COLO668 (cell line): ENCODE measurements around the gene UNC93A.
A peak's percentile ranks its signal among the peaks of the same experiment; 100 is the strongest.
"Not testable (repeated sequence)": the region's sequence is repeated elsewhere in the genome, so short reads cannot be mapped to it uniquely, and the experiment has no call there.

Experiments used
- DNase-seq: peaks from one replicate; lab custom pipeline; 2025; ENCODE audit not compliant: unreplicated experiment; lab: John Stamatoyannopoulos, UW

The UNC93A gene

DNA sequence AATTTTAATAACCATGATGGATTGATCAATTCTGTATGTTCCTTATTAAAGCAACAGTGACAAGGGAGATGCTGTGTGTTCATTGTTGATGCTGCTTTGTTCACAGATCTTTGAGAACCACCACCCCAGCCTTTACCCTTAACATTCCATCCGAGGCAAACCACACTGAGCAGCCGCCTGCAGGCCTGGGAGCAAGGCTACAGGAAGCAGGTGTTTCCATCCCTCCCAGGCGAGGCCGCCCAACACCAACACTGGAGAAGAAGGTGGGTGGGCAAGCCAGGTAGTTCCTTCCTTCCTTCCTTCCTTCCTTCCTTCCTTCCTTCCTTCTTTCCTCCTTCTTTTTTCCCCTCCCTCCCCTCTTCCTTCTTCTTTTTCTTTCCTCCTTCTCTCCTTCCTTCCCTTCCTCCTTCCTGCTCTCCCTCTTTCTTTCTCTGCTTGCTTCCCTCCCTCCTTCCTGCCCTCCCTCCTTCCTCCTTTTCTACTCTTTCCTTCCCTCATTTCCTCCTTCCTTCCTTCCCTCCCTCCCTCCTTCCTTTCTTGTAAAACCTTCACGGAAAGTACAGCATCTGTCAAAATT is 47.5 kb downstream of the UNC93A start:
- DNase-seq = peak; percentile 31

DNA sequence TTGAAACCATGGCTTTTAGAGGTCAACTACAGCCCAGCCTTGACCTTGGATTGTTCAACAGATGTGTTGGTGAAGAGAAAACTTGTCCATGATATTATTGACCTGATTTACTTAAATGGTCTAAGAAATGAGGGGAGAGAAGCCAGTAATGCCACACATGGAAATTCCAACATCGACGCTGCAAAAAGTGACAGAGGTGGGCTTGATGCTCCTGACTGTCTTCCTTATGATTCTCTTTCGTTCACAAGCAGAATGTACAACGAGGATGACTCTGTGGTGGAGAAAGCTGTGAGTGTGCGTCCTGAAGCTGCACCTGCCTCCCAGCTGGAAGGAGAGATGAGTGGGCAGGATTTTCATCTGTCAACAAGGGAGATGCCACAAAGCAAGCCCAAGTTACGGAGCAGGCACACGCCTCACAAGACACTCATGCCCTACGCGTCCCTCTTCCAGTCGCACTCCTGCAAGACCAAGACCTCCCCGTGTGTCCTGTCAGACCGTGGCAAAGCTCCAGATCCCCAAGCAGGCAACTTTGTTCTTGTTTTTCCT is 50.0 kb downstream of the UNC93A start:
- peak; percentile 53 for DNase-seq

DNA sequence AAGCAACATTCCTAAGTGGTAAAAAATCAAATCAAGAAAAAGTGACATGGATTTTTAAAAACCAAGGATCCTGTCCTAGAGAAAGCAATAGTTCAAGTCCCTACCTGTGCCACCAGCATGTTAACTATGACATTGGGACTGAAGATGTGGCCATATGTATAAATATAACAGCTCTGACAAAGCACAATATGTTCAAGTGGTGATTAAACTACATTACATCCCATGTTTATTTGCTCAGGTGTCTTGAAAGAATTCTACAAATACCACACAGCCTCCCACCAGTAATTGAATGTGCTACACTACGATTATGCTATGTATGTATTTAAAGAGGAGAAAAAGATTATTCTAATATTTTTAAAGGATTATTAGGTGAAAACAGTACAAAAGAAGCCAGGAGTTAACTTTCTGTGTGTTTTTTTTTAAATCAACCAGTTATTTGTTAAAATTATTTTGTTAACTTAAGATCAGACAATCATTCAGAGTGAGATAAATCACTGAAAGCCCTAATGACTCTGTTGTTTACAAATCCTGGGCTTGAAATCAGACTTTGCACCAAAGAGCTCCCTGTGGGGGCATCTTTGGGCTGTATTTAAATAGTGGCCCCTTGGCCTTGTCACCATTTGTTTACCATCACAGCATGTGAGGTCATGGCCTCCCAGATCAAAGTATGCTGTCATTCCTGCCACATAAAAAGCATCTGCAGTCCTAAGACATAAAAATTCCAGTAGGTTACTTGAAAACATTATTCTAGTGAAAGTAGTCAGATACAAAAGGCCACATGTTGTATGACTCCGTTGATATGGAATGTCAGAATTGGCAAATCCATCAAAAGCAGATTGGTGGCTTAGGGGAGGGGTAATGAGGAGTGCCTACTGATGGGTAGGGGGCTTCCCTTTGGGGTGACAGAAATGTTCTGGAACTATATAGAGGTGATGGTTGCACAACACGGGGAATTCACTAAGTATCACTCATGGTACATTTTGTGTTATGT is 50.8 kb downstream of the UNC93A start:
- peak; percentile 48 for DNase-seq

DNA sequence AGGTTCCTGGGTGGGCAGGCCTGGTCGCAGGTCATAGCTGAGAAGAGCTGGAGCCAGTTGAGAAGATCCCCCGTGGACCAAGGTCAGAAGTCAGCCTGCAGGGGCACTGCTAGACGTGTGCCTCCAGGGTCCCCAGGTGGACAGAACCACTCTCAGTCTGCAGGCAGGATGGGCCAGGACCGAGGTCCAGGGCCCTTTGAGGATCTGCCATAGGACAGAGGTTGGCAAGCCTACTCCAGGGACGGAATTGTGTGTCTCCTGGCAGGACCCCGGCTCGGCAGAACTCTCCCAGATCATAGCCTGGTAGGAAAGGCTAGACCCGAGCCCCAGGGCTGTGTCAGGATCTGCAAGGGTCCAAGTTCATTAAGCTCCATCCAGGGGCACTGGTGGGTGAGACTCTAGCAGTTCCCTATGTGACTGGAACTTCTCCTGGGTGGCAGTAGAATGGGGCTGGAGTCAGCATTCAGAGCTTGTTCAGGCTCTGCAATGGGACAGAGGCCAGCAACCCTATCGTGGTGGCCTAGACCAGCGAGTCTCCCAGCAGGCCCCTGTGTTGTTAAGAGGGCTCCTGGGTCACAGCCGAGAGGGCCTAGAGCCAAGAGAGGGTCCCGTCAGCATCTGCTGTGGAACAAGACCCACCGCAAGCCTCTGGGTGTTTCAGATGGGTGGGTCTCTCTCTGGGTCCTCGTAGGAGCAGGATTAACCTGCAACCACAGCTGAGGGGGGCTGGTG is 51.9 kb downstream of the UNC93A start:
- no peak for DNase-seq

DNA sequence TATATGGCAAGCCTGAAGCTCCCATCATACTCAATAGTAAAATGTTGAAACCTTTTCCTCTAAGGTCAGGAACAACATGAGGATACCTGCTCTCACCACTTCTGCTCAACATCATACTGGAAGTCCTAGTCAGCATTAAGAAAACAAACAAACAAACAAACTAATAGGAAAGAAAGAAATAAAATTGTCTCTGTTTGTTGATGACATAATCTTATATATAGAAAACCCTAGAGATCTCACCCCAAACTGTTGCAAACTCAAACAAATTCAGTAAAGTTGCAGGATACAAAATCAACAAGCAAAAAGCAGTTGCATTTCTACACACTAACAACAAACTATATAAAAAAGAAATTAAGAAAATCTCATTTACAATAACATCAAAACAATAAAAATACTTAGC is 54.2 kb downstream of the UNC93A start:
- DNase-seq = no peak

DNA sequence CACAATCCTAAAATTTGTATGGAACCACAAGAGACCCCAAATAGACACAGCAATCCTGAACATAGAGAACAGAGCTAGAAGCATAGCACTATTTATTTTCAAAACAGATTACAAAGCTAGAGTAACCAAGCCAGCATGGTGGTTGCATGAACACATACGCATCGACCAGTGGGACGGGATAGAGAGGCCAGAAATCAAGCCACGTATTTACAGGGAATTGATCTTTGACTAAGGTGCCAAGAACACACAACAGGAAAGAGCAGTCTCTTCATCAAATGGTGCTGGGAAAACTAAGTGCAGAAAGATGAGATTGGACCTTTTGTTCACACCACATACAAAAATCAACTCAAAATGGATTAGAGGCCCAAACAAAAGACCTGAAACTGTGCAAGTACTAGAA is 54.8 kb downstream of the UNC93A start:
- DNase-seq = no peak

DNA sequence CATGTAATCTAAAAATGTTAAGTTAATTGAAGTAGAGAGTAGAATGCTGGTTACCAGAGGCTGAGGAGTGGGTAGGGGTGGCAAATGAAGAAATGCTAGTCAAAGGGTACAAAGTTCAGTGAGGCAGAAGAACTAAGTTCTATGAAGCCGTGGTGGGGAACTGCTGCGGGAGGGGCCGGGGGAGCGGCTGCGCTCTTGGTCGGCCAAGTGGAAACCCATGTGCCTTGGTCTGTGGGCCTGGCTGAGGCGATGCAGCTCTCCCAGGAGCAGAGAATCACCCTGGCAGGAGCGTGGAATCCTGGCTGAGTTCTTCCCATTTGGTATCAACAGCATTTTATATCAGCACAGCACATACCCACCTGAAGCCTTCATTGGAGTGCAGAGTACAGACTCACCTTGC is 56.1 kb downstream of the UNC93A start:
- no peak for DNase-seq

DNA sequence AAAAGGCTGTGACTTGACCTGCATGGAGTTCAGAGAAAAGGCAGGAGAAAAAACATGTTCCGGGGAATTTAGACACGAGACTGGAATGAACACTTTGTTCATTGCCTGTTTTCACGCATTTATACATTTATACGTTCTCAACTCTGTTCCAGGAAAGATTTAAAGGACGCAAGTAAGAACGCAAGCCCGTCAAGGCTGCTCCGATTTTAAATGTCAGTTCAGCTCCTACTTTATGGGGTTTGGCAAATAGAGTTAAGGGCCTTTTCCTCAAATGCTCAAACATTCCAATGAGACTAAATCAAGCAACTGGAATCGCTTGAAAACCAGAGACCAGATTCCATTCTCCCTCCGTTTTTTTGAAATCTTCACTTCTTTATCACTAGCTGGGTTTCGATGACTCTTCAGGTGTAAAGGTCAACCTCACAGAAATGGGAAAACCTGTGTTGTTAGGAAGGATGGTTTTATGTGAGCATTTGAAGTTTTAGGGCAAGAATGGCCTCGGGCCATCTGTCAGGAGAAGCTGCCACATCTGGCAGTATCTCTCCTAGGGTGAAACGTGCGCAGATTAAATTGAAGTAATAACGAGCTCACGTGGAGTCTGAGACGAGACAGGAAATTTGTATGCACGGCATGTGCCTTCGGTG is 58.6 kb downstream of the UNC93A start:
- DNase-seq = no peak

DNA sequence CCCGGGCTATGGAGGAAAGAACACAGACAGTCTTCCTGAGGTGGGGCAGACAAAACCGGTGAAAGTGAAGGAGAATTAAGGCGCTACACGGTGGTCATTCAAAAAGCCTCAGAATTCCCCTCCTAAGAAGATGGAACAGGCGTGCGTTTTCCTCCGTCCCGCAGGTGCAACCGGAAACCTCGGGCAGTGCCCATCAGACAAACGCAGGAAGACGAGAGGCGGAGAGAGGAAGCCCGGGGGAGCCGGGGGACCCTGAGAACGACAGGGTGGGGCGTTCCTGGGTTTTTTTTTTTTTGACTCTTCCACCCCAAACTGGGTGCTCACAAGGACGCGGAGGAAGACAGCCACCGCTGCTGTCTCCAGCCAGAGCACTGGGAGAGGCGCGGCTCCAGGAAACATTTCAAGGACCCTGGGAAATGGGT is 59.2 kb downstream of the UNC93A start:
- peak; percentile 8 for DNase-seq

DNA sequence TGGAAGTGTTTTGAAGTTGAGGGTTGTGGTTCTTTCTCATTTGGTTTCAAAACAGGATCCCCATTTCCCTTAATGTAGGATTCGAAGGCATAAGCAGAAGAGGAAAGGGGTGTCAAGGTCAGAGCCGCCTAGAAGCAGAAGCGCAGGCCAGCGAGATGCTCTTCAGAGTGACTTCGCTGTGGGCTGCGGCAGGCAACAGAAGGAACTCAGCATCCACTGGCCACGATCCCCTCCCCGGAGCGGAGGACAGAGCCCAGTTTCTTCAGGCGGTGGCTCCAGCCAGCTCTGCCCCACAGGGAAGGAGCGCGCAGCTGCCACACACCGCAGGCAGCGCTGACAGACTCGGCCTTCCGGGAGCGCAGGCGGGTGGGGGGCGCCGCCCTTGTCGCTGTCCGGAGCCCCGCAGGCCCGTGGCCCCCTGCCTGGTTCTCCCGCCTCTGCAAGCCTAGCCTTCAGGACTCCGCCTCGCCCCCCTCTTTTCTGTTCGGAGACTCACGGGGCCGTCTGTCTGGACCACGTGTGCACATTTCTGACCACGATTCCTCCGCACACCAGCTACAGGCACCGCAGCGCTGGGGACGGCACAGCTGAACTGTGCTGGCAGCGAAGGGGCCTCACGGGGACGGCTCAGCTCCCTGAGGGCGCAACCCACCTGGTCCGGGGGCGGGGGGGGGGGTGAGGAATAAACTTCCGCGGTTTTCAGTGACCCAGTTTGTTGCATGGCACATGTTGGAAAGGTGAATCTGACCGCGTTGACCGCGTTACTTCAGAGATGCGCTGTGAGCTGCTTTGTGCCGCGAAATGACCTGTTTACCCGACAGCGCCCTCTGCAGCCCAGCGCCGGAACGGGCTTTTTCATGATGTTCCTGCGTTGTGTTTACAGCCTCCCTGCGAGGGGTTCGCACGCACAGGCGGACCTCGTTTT is 59.9 kb downstream of the UNC93A start:
- peak; percentile 79 for DNase-seq

DNA sequence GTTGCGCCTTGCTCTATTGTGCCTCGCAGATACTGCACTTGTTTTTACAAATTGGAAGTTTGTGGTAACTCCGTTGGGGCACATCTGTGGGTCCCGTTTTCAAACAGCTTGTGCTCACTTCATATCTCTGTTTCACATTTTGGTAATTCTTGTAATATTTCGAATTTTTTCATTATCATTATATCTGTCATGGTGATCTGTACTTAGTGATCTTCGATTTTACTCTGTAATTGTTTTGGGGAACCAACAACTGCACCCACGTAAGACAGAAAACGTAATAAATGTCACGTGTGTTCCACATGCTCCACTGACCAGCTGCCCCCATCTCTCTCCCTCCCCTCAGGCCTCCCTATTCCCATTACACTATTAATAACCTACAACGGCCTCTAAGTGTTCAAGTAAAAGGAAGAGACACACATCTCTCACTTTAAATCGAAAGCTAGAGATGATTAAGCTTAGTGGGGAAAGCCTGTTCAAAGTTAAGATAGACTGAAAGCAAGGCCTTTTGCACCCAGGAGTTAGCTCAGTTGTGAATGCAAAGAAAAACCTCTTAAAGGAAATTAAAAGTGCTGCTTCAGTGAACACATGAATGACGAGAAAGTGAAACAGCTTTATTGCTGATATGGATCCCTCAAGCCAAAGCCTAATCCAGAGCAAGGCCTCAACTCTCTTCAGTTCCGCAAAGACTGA is 60.7 kb downstream of the UNC93A start:
- no peak for DNase-seq

DNA sequence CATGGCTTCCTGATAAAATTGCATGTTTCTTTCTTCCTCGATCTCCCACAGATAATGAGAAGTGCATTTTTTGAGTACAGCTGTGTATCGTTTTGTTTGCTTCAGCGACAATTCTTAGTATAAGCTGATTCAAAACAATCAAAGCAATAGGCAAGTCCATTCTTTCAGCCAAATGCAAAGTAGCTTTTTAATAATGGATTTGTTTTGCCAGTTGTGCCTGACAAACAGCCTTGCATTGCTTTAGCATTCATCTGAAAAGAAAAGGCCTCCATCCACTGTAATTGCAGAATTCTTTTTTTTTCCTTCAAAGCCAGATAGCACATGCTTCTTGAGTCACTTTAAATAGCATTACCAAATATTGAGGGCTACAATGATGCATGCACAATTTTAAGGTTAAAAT is 65.8 kb downstream of the UNC93A start:
- DNase-seq = no peak

DNA sequence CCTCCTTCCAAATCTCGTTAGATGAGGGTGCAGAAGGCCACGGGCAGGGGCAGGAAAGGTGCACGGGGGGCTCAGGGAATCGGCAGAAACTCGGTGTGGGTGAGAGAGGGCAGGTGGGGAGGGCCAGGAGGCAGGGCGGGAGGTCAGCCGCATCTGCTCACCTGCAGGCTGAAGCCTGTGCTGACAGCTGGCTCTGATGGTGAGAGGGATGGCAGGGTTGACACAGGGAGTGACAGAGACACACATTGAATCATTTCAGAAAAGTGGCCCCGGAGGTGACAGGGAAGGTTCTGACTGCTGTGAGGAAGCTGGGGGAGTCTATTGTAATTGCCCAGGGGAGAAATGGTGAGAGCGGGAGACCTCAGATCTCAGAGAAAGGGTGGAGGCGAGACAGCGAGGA is 67.3 kb downstream of the UNC93A start:
- not testable (repeated sequence) for DNase-seq

DNA sequence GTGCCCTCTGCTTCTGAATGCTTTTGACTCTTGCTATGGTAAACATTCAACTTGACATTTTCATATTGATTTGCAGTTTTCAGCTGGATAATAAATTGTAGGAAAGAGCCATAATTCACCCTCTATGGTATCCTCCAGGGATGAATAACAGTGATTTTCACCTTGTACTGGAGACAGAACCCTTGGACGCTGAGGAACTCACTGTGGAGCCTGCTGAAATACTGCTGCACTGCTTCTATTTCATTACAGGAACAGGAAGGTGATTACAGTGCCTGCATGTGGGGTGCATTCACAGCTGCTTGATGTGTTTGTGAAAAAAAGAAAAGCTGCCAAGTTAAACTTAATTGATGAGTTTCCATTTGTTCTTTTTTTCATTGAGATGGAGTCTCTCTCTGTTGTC is 70.1 kb downstream of the UNC93A start:
- DNase-seq = not testable (repeated sequence)
